PC-3 (cell line): ENCODE results near the gene GSG1L. TPM values are rescaled to one million over a fixed set of nuclear protein-coding genes. Genes with fewer than 3 reads are reported as not detected.

Experiments
- ATAC-seq: fragments of 200-7000 bp; cut with Tn5 transposase; 2 replicates; pipeline ENCODE4 v1.9.1; 2020; ENCODE audit warnings: mild to moderate bottlenecking, moderate library complexity
- BruUV-seq: library from RNA; stranded (reverse); fragments of 400-500 nt; replicated peaks from 2 replicates; lab custom pipeline; 2021; lab: Mats Ljungman, UMichigan
- CTCF ChIA-PET: fragments of 300-600 bp; sonication (Branson Sonifier 250); formaldehyde crosslinking; loops from one replicate; lab custom pipeline; 2022; ENCODE audit warnings: antibody characterized with exemption; lab: Charles Lee
- POLR2A ChIA-PET: fragments of 300-600 bp; sonication (Branson Sonifier 250); formaldehyde crosslinking; loops from one replicate; lab custom pipeline; 2022; ENCODE audit warnings: antibody characterized with exemption; ENCODE audit not compliant: unreplicated experiment; lab: Charles Lee
- DNase-seq: peaks from one replicate; pipeline ENCODE4 v3.0.0-alpha.2; 2015
- H2AFZ ChIP-seq: fragments of 300-600 bp; sonication (generic); 2 replicates; pipeline ENCODE4 v1.6.0; 2016; ENCODE audit warnings: antibody characterized with exemption, low read length
- H3F3A ChIP-seq: fragments of 300-600 bp; sonication (generic); one replicate; pipeline ENCODE4 v1.6.0; 2017; ENCODE audit warnings: antibody characterized with exemption, low read length, control low read depth, mild to moderate bottlenecking; ENCODE audit not compliant: unreplicated experiment
- H3K27ac ChIP-seq: fragments of 300-600 bp; sonication (generic); 2 replicates; pipeline ENCODE4 v1.5.1; 2016; ENCODE audit warnings: mild to moderate bottlenecking, low read length
- H3K27me3 ChIP-seq: fragments of 300-600 bp; sonication (generic); 2 replicates; pipeline ENCODE4 v1.6.1; 2016; ENCODE audit warnings: low read length, mixed read lengths
- H3K36me3 ChIP-seq: fragments of 300-600 bp; sonication (generic); 2 replicates; pipeline ENCODE4 v1.6.1; 2016; ENCODE audit warnings: low read depth, mixed run types, low read length, mixed read lengths
- H3K4me1 ChIP-seq: fragments of 300-600 bp; sonication (generic); 2 replicates; pipeline ENCODE4 v1.5.1; 2016; ENCODE audit warnings: low read length; ENCODE audit not compliant: insufficient read depth
- H3K4me2 ChIP-seq: fragments of 300-600 bp; sonication (generic); 2 replicates; pipeline ENCODE4 v1.6.0; 2016; ENCODE audit warnings: low read length
- H3K4me3 ChIP-seq: fragments of 300-600 bp; sonication (generic); 2 replicates; pipeline ENCODE4 v1.5.1; 2016; ENCODE audit warnings: mild to moderate bottlenecking, low read length, mixed read lengths
- H3K79me2 ChIP-seq: fragments of 300-600 bp; sonication (generic); 2 replicates; pipeline ENCODE4 v1.6.1; 2017; ENCODE audit warnings: low read length, mixed read lengths
- H3K9ac ChIP-seq: fragments of 300-600 bp; sonication (generic); 2 replicates; pipeline ENCODE4 v1.6.0; 2016; ENCODE audit warnings: mild to moderate bottlenecking, low read length
- H3K9me2 ChIP-seq: fragments of 300-600 bp; sonication (generic); replicated peaks from 2 replicates; pipeline ENCODE4 v1.6.1; 2016; ENCODE audit warnings: mixed run types, low read length, mixed read lengths
- H3K9me3 ChIP-seq: fragments of 300-600 bp; sonication (generic); 2 replicates; pipeline ENCODE4 v1.6.1; 2016; ENCODE audit warnings: low read length, mixed read lengths
- H4K20me1 ChIP-seq: fragments of 300-600 bp; sonication (generic); 2 replicates; pipeline ENCODE4 v1.6.1; 2016; ENCODE audit warnings: low read length, mixed read lengths
- EZH2 ChIP-seq: fragments of 300-600 bp; sonication (generic); IDR thresholded peaks from one replicate; pipeline ENCODE4 v1.6.1; 2017; ENCODE audit warnings: antibody characterized with exemption, mild to moderate bottlenecking, low read length; ENCODE audit not compliant: unreplicated experiment
- EZH2phosphoT487 ChIP-seq: fragments of 300-600 bp; sonication (generic); IDR thresholded peaks from 2 replicates; pipeline ENCODE4 v1.6.1; 2018; ENCODE audit warnings: mild to moderate bottlenecking, antibody characterized with exemption, low read length, borderline replicate concordance
- intact Hi-C: fragments of 100-400 bp; cut with micrococcal nuclease; formaldehyde crosslinking; loops from 2 replicates; pipeline ENCODE4 v1.9.0; 2023
- total RNA-seq: library from RNA; depleted of rRNA; stranded (reverse); fragments of >200 nt; gene quantifications from 2 replicates; pipeline ENCODE4 v1.2.3, GENCODE V29; 2014
- TF ChIP-seq, protein P1 (sequence below): fragments of 300-600 bp; sonication (generic); conservative IDR thresholded peaks from 2 replicates; pipeline ENCODE4 v1.5.1; 2017; ENCODE audit warnings: antibody characterized with exemption, low read depth, mild to moderate bottlenecking, low read length

Gene GSG1L
- total RNA-seq, 1 experiment from 2014 or later: not detected

DNA sequence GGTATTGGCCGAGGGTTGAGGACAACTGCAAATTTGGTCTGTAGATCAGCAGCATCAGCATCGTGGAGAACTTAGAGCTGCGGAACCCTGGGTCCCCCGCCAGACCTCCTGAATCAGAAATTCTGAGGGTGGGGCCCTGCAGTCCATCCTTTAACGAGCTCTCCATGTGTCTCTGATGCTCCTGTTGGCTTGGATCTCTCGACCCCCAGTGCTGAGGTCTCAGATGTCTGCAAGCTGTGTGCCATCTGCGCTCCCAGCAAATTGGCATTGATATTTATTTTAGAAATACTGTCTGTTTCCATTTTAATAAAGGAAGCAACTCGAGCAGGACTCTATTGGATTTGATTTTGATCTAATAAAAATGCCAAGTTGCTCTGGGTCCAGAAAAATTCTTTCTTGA, 263.6 kb downstream of the GSG1L start:
- no peaks in the 10 kb centered on the region for H3K79me2 ChIP-seq
- ChIA-PET POLR2A (no interaction called here), CTCF (no interaction called here)
- no peak overlapping the region for H3K27ac ChIP-seq
- no peaks in the 10 kb centered on the region for H3K9me3 ChIP-seq
- H3K36me3 ChIP-seq: no peaks in the 10 kb centered on the region
- DNase-seq (no peak), ATAC-seq (no peak)
- H3F3A ChIP-seq: no peaks in the 10 kb centered on the region
- no peak overlapping the region for H3K4me3 ChIP-seq
- no TSS peak for BruUV-seq
- H3K4me1 ChIP-seq: no peaks in the 10 kb centered on the region
- TF ChIP-seq EZH2phosphoT487: no peak
- TF ChIP-seq EZH2: no peak
- TF ChIP-seq, protein P1, sequence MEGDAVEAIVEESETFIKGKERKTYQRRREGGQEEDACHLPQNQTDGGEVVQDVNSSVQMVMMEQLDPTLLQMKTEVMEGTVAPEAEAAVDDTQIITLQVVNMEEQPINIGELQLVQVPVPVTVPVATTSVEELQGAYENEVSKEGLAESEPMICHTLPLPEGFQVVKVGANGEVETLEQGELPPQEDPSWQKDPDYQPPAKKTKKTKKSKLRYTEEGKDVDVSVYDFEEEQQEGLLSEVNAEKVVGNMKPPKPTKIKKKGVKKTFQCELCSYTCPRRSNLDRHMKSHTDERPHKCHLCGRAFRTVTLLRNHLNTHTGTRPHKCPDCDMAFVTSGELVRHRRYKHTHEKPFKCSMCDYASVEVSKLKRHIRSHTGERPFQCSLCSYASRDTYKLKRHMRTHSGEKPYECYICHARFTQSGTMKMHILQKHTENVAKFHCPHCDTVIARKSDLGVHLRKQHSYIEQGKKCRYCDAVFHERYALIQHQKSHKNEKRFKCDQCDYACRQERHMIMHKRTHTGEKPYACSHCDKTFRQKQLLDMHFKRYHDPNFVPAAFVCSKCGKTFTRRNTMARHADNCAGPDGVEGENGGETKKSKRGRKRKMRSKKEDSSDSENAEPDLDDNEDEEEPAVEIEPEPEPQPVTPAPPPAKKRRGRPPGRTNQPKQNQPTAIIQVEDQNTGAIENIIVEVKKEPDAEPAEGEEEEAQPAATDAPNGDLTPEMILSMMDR: no peak
- H3K9ac ChIP-seq: no peak overlapping the region
- H3K4me2 ChIP-seq: no peak overlapping the region
- H3K9me2 ChIP-seq: no peaks in the 10 kb centered on the region
- peaks cover 22% of the 10 kb centered on the region; the same call in 1 of the 2 replicates for H3K27me3 ChIP-seq
- no peaks in the 10 kb centered on the region for H4K20me1 ChIP-seq
- intact Hi-C loops: no loop called here
- no peak overlapping the region for H2AFZ ChIP-seq

DNA sequence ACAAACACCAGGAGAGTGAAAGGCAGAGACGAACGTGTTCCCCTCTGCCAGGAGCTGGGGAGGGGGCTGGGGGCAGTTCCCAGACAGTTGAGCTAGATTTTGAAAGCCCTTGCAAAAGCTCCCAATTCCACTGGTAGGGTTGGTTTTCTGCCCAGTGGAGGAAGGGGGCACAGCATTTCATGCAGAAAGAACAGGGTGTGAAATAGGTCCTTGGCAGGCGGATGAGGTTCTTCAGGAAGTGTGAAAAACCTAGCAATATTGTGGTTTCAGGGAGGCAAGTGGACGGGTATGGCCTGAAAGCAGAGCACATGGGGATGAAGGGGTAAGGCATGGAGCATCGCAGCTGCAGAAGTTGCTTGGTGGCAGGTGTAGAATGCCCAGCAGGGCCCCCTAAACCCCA, 265.3 kb downstream of the GSG1L start:
- no TSS peak for BruUV-seq
- no peaks in the 10 kb centered on the region for H3K79me2 ChIP-seq
- DNase-seq: no peak
- H3K27me3 ChIP-seq: peaks cover 20% of the 10 kb centered on the region; the same call in 1 of the 2 replicates
- no peaks in the 10 kb centered on the region for H4K20me1 ChIP-seq
- H3K9me3 ChIP-seq: no peaks in the 10 kb centered on the region
- no peaks in the 10 kb centered on the region for H3K9me2 ChIP-seq
- intact Hi-C loops: no loop called here
- CTCF ChIA-PET: no interaction called here
- H3K9ac ChIP-seq: no peak overlapping the region
- no peaks in the 10 kb centered on the region for H3K36me3 ChIP-seq
- TF ChIP-seq EZH2: no peak
- TF ChIP-seq, protein P1: no peak
- no peak overlapping the region for H3K27ac ChIP-seq
- POLR2A ChIA-PET: no interaction called here
- H3F3A ChIP-seq: no peaks in the 10 kb centered on the region
- no peak overlapping the region for H3K4me2 ChIP-seq
- no peak overlapping the region for H3K4me3 ChIP-seq
- no peak for ATAC-seq
- H2AFZ ChIP-seq: no peak overlapping the region
- no peaks in the 10 kb centered on the region for H3K4me1 ChIP-seq

DNA sequence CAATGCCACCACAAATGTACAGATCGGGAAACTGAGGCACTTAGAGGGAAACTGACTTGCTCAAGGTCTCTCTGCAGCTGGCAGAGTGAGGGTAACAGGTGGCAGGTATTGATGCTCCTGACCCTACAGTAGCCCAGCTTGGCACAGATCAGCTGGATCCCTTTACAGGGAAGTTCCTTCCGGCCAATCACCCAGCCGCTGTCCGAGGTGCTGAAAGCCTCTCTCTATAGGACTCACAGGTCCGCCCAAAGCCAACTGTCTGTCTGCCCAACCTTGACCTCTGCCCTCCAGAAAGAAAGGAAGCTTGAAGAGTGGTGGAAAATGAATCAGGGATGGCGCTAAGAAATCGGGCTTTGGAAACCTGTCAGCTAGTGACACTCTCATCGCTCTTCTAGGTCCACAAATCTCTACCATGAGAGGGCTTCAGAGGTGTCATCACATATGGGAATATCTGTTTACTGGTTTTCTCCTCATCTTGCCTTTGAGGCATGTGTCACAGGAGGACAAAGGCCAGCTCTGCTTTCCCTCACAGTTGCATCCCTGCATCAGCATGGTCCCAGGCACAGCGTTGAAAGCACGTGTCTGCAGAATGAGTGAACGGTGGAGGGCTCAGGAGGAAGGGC, 267.4 kb downstream of the GSG1L start:
- Histone ChIP-seq H3K36me3 (no peaks in the 10 kb centered on the region), H3K9me3 (no peaks in the 10 kb centered on the region), H3K4me2 (no peak overlapping the region), H3F3A (no peaks in the 10 kb centered on the region), H3K4me3 (no peak overlapping the region), H3K79me2 (no peaks in the 10 kb centered on the region), H2AFZ (no peak overlapping the region), H4K20me1 (no peaks in the 10 kb centered on the region), H3K9me2 (no peaks in the 10 kb centered on the region), H3K27ac (no peak overlapping the region), H3K4me1 (no peaks in the 10 kb centered on the region), H3K27me3 (peaks cover 4% of the 10 kb centered on the region; the same call in 1 of the 2 replicates), H3K9ac (no peak overlapping the region)
- POLR2A ChIA-PET: no interaction called here
- intact Hi-C loops: no loop called here
- TF ChIP-seq EZH2phosphoT487: no peak
- no peak for TF ChIP-seq EZH2
- TF ChIP-seq, protein P1: no peak
- BruUV-seq: no TSS peak
- no peak for ATAC-seq
- CTCF ChIA-PET: no interaction called here
- peak; percentile 43 for DNase-seq
